ENCODE data around the gene NRXN2.

NRXN2 gene

GRCh38 chr11:64619196-64619595 lies 103.8 kb downstream of the NRXN2 start:
- WGBS = 92% methylated on average over 4 of the region's 4 CpGs
- H3K36me3 ChIP-seq (ENCODE audit: insufficient read depth, low read length) = no peaks in the 10 kb centered on the region
- no peak overlapping the region for H3K9ac ChIP-seq (ENCODE audit: low read depth, low read length)
- no peaks in the 10 kb centered on the region for H3K9me3 ChIP-seq (ENCODE audit: insufficient read depth, low read depth, low read length)
- no peaks in the 10 kb centered on the region for H3K27me3 ChIP-seq (ENCODE audit: insufficient read depth, low read length)
- peaks cover 10% of the 10 kb centered on the region for H3K4me1 ChIP-seq (ENCODE audit: insufficient read depth, low read length)
- no peak overlapping the region for H3K27ac ChIP-seq (ENCODE audit: low read depth, low read length)
- no peak overlapping the region for H3K4me3 ChIP-seq (ENCODE audit: low read length)

- peaks cover 10% of the 10 kb centered on the region for H3K4me1 ChIP-seq (ENCODE audit: insufficient read depth, low read length)
- no peaks in the 10 kb centered on the region for H3K36me3 ChIP-seq (ENCODE audit: insufficient read depth, low read length)
- H3K27me3 ChIP-seq (ENCODE audit: insufficient read depth, low read length) = no peaks in the 10 kb centered on the region
- no peaks in the 10 kb centered on the region for H3K9me3 ChIP-seq (ENCODE audit: insufficient read depth, low read depth, low read length)
- WGBS = 87% methylated on average over 3 of the region's 3 CpGs
- no peak overlapping the region for H3K27ac ChIP-seq (ENCODE audit: low read depth, low read length)
- H3K4me3 ChIP-seq (ENCODE audit: low read length) = no peak overlapping the region
- no peak overlapping the region for H3K9ac ChIP-seq (ENCODE audit: low read depth, low read length)
These were observed 106.2 kb downstream of the NRXN2 start for GRCh38 chr11:64616817-64617216.

GRCh38 chr11:64614917-64615316 lies 108.1 kb downstream of the NRXN2 start:
- WGBS = 91% methylated on average over 5 of the region's 5 CpGs
- Histone ChIP-seq H3K36me3 (ENCODE audit: insufficient read depth, low read length) (no peaks in the 10 kb centered on the region), H3K27ac (ENCODE audit: low read depth, low read length) (no peak overlapping the region), H3K4me1 (ENCODE audit: insufficient read depth, low read length) (no peaks in the 10 kb centered on the region), H3K9me3 (ENCODE audit: insufficient read depth, low read depth, low read length) (no peaks in the 10 kb centered on the region), H3K9ac (ENCODE audit: low read depth, low read length) (no peak overlapping the region), H3K4me3 (ENCODE audit: low read length) (no peak overlapping the region), H3K27me3 (ENCODE audit: insufficient read depth, low read length) (no peaks in the 10 kb centered on the region)

- H3K4me1 ChIP-seq (ENCODE audit: insufficient read depth, low read length) = no peaks in the 10 kb centered on the region
- H3K27me3 ChIP-seq (ENCODE audit: insufficient read depth, low read length) = no peaks in the 10 kb centered on the region
- H3K9me3 ChIP-seq (ENCODE audit: insufficient read depth, low read depth, low read length) = no peaks in the 10 kb centered on the region
- H3K27ac ChIP-seq (ENCODE audit: low read depth, low read length) = no peak overlapping the region
- no peak overlapping the region for H3K4me3 ChIP-seq (ENCODE audit: low read length)
- H3K9ac ChIP-seq (ENCODE audit: low read depth, low read length) = no peak overlapping the region
- H3K36me3 ChIP-seq (ENCODE audit: insufficient read depth, low read length) = no peaks in the 10 kb centered on the region
- 93% methylated on average over 6 of the region's 6 CpGs for WGBS
These were observed 109.3 kb downstream of the NRXN2 start for GRCh38 chr11:64613648-64614047.

GRCh38 chr11:64611869-64612646 lies 110.9 kb downstream of the NRXN2 start:
- 91% methylated on average over 11 of the region's 11 CpGs for WGBS
- H3K4me3 ChIP-seq (ENCODE audit: low read length) = no peak overlapping the region
- H3K27me3 ChIP-seq (ENCODE audit: insufficient read depth, low read length) = no peaks in the 10 kb centered on the region
- no peaks in the 10 kb centered on the region for H3K36me3 ChIP-seq (ENCODE audit: insufficient read depth, low read length)
- H3K4me1 ChIP-seq (ENCODE audit: insufficient read depth, low read length) = no peaks in the 10 kb centered on the region
- no peaks in the 10 kb centered on the region for H3K9me3 ChIP-seq (ENCODE audit: insufficient read depth, low read depth, low read length)
- no peak overlapping the region for H3K9ac ChIP-seq (ENCODE audit: low read depth, low read length)
- H3K27ac ChIP-seq (ENCODE audit: low read depth, low read length) = no peak overlapping the region

GRCh38 chr11:64611176-64611575 lies 111.8 kb downstream of the NRXN2 start:
- H3K4me3 ChIP-seq (ENCODE audit: low read length) = no peak overlapping the region
- WGBS = 94% methylated on average over 1 of the region's 2 CpGs
- H3K36me3 ChIP-seq (ENCODE audit: insufficient read depth, low read length) = no peaks in the 10 kb centered on the region
- H3K4me1 ChIP-seq (ENCODE audit: insufficient read depth, low read length) = no peaks in the 10 kb centered on the region
- H3K27me3 ChIP-seq (ENCODE audit: insufficient read depth, low read length) = no peaks in the 10 kb centered on the region
- no peak overlapping the region for H3K9ac ChIP-seq (ENCODE audit: low read depth, low read length)
- no peak overlapping the region for H3K27ac ChIP-seq (ENCODE audit: low read depth, low read length)
- H3K9me3 ChIP-seq (ENCODE audit: insufficient read depth, low read depth, low read length) = no peaks in the 10 kb centered on the region

- H3K9ac ChIP-seq (ENCODE audit: low read depth, low read length) = no peak overlapping the region
- no peaks in the 10 kb centered on the region for H3K4me1 ChIP-seq (ENCODE audit: insufficient read depth, low read length)
- H3K4me3 ChIP-seq (ENCODE audit: low read length) = no peak overlapping the region
- 91% methylated on average over 3 of the region's 3 CpGs for WGBS
- H3K9me3 ChIP-seq (ENCODE audit: insufficient read depth, low read depth, low read length) = no peaks in the 10 kb centered on the region
- no peak overlapping the region for H3K27ac ChIP-seq (ENCODE audit: low read depth, low read length)
- no peaks in the 10 kb centered on the region; the same call in 1 of the 2 replicates for H3K27me3 ChIP-seq (ENCODE audit: insufficient read depth, low read length)
- no peaks in the 10 kb centered on the region for H3K36me3 ChIP-seq (ENCODE audit: insufficient read depth, low read length)
These were observed 112.4 kb downstream of the NRXN2 start for GRCh38 chr11:64610596-64610995.

- no peaks in the 10 kb centered on the region for H3K4me1 ChIP-seq (ENCODE audit: insufficient read depth, low read length)
- no peak overlapping the region for H3K4me3 ChIP-seq (ENCODE audit: low read length)
- 87% methylated on average over 5 of the region's 5 CpGs for WGBS
- no peaks in the 10 kb centered on the region for H3K9me3 ChIP-seq (ENCODE audit: insufficient read depth, low read depth, low read length)
- no peaks in the 10 kb centered on the region; the same call in 1 of the 2 replicates for H3K27me3 ChIP-seq (ENCODE audit: insufficient read depth, low read length)
- no peak overlapping the region for H3K27ac ChIP-seq (ENCODE audit: low read depth, low read length)
- no peaks in the 10 kb centered on the region for H3K36me3 ChIP-seq (ENCODE audit: insufficient read depth, low read length)
- no peak overlapping the region for H3K9ac ChIP-seq (ENCODE audit: low read depth, low read length)
These were observed 113.5 kb downstream of the NRXN2 start for GRCh38 chr11:64609436-64610047.

- no peak overlapping the region for H3K9ac ChIP-seq (ENCODE audit: low read depth, low read length)
- no peaks in the 10 kb centered on the region; the same call in 1 of the 2 replicates for H3K27me3 ChIP-seq (ENCODE audit: insufficient read depth, low read length)
- no peaks in the 10 kb centered on the region for H3K9me3 ChIP-seq (ENCODE audit: insufficient read depth, low read depth, low read length)
- H3K4me3 ChIP-seq (ENCODE audit: low read length) = no peak overlapping the region
- WGBS = 86% methylated on average over 12 of the region's 12 CpGs
- no peaks in the 10 kb centered on the region for H3K36me3 ChIP-seq (ENCODE audit: insufficient read depth, low read length)
- H3K27ac ChIP-seq (ENCODE audit: low read depth, low read length) = no peak overlapping the region
- H3K4me1 ChIP-seq (ENCODE audit: insufficient read depth, low read length) = no peaks in the 10 kb centered on the region
These were observed 114.4 kb downstream of the NRXN2 start for GRCh38 chr11:64608636-64609035.

- H3K9ac ChIP-seq (ENCODE audit: low read depth, low read length) = no peak overlapping the region
- no peaks in the 10 kb centered on the region; the same call in 1 of the 2 replicates for H3K27me3 ChIP-seq (ENCODE audit: insufficient read depth, low read length)
- H3K36me3 ChIP-seq (ENCODE audit: insufficient read depth, low read length) = no peaks in the 10 kb centered on the region
- WGBS = 85% methylated on average over 12 of the region's 18 CpGs
- H3K27ac ChIP-seq (ENCODE audit: low read depth, low read length) = no peak overlapping the region
- H3K4me3 ChIP-seq (ENCODE audit: low read length) = no peak overlapping the region
- H3K9me3 ChIP-seq (ENCODE audit: insufficient read depth, low read depth, low read length) = no peaks in the 10 kb centered on the region
- no peaks in the 10 kb centered on the region for H3K4me1 ChIP-seq (ENCODE audit: insufficient read depth, low read length)
These were observed 115.0 kb downstream of the NRXN2 start for GRCh38 chr11:64608046-64608445.

GRCh38 chr11:64607381-64607985 lies 115.5 kb downstream of the NRXN2 start:
- WGBS = 95% methylated on average over 55 of the region's 55 CpGs
- H3K9me3 ChIP-seq (ENCODE audit: insufficient read depth, low read depth, low read length) = no peaks in the 10 kb centered on the region

More at GRCh38 chr11:64607381-64607985, 115.5 kb downstream of the NRXN2 start:
- Histone ChIP-seq H3K9ac (ENCODE audit: low read depth, low read length) (no peak overlapping the region), H3K27me3 (ENCODE audit: insufficient read depth, low read length) (no peaks in the 10 kb centered on the region; the same call in 1 of the 2 replicates), H3K36me3 (ENCODE audit: insufficient read depth, low read length) (no peaks in the 10 kb centered on the region), H3K4me3 (ENCODE audit: low read length) (no peak overlapping the region), H3K4me1 (ENCODE audit: insufficient read depth, low read length) (no peaks in the 10 kb centered on the region), H3K27ac (ENCODE audit: low read depth, low read length) (no peak overlapping the region)
